DMS153 treated with DMSO at 0.1 percent for 48 hours (cell line): ENCODE results near the gene ACSL6.
"Not testable (repeated sequence)": the region's sequence is repeated elsewhere in the genome, so short reads cannot be mapped to it uniquely, and the experiment has no call there.

Source experiments
- DNase-seq: peaks from one replicate; lab custom pipeline; 2025; ENCODE audit not compliant: unreplicated experiment; lab: John Stamatoyannopoulos, UW

The ACSL6 gene

DNA sequence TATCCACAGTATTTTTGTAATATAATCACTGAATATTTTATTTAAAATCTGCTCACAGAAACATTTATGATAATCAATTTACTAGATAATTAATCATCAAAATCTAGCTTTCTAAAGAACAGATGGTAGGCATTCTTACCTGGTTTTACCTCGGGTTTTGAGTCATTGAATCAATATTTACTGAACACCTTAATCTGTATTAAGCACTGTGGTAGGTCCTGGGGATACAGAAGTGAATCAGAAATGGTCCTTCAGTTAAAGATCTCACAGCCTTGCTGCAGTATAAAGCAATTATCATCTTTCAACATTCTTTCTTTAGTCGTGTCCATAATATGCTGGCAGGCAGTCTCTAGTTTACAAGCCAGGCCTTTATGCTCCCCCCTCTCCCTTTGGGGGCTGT lies 64.0 kb downstream of the ACSL6 start:
- no peak for DNase-seq

DNA sequence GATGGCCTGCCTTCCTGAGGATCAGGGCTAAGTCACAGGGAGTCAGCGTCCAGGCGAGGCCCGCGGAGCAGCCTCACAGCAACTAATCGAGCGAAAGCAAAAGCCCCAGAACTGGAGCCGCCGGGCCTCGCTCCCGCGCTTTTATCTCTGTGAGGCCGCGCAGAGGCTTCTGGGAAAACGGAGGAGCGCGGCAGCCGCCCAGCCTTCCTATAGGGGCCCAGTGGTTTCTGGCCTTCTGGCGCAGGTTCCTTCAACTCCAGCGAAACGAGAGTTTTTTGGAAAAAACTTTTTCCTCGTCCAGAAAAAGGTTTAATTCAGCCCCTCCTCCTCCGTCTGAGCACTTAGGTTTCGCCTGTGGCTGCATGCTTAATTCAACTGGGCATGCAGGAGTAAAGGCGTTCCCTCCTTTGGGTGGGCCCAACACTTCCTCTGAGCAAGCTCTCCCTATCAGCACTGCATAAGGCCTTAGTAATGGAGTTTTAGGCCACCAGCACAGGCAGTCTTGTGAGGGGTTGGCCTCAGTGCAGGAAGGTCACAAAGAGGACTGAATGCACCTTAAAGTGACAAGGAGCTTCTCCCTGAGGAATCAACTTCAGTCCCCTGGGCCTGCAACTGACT lies 65.8 kb downstream of the ACSL6 start, which contains the start of gene MEIKIN:
Gene MEIKIN, minus strand, starts transcription at position 113 of the 618 bp plus-strand sequence. CDS start 158 bp downstream, outside the sequence.
- no peak for DNase-seq

DNA sequence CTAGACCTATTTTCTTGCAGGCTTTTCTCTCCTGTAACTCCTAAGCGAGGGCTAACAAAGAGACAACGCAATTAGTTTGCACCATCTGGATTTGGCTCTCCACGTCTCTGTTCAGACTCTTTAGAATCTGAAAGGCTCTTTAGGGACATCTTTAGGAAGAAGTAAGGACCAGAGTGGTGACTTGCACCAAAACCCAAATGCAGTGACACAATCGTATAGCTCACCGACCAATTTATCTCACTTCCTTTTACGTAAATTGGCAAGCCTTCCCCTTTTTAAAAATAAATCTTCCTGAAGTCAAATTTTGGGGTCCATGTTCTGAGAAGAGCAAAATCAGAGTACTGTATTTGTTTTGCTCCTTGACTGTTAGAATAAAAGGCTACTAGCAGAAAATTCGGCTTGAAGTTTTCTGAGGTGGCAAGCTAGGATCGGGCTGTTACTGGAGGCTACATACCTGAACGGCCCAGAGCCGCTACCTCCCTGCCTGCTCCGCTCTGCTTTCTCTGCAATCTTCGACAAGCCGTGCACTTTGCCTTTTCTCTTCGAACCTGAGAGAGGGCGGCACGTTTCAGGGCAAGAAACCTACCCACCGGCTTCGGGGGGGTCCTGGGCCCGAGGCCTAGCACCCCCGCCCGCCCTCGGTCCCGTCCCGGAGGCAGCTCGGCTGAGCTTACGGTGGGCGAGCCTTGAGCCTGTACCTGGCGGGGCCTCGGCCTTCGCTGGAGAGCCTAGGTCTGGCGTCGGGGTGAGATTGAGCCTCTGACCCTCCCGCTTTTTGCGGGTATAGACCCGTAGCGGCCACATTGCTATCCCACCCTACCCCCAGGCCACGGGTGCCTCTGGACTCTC lies 66.5 kb downstream of the ACSL6 start:
- DNase-seq: no peak

DNA sequence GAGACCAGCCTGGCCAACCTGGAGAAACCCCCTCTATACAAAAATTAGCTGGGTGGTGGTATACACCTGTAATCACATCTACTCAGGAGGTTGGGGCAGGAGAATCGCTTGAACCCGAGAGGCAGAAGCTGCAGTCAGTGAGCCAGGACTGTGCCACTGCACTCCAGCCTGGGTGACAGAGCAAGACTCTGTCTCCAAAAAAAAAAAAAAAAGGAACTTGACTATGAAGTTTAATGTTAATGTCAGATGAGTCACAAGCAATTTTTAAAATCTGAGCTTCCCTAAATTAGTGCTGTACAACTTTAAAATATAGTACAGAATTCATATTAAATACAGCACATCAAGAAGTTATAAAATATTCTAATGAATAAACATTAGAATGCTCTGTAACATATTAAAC lies 67.5 kb downstream of the ACSL6 start:
- DNase-seq: no peak

DNA sequence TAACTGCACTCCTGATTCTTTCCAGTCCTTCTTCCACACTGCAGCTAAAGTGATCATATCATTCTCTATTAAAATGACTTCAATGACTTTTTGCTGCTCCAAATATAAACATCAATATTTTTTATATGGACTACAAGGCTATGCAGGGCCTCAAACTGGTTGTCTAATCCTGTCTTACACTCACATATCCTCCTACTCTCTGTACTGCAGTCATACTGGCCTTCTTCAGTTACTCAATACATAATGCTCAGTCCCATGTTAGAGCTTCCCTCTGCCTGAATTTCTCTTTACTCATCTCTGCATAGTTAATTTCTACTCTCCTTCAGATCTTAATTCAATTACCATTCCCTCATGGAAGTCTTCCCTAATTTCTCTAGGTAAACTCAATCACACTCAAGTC lies 69.4 kb downstream of the ACSL6 start:
- no peak for DNase-seq

DNA sequence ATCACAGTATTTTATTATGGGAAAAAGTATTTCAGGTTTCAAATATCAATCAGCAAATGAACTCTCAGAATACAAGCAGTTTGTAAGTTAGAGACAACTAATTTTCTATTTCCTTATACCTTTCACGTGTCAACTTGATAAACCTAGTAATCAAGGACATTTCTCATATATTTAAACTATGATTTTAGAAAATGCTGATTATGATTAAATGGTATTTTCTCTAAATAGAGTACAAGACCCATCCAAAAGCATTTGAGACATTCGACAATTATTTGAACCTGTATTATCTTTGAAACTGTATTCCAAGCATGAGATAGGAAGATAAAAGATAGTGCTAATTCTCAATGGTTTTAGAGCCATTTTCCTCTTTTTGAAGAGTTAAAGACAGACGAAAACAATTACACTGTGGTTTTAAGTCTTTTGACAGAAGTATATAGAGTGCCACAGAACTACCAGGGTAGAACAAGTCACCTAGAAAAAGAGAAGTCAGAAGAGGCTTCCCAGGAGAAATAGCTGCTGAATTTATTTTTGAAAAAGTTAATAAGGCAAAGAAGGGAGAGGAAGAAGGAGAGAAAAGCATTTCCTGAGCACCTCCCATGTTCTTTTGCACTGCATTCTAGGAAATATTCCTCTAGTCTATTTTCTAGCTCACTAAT lies 71.6 kb downstream of the ACSL6 start:
- DNase-seq: no peak

DNA sequence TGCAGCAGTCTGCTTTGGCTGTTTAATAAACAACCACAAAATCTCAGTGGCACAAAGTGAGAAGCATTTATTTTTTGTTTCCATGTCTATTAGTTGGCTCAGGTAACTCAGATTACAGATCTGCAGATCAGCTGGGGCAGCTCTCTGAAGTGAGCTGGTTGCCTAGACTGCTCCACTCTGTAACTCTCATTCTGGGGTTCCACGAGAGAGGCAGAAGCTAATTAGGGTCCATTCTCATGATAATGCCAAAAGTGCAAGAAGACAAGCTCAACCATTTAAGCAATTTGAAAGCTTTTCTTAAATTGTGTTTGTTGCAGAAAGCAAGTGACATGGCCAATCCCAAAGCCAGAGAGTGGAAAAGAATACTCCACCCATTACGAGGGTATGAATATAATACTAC lies 79.2 kb downstream of the ACSL6 start:
- no peak for DNase-seq

DNA sequence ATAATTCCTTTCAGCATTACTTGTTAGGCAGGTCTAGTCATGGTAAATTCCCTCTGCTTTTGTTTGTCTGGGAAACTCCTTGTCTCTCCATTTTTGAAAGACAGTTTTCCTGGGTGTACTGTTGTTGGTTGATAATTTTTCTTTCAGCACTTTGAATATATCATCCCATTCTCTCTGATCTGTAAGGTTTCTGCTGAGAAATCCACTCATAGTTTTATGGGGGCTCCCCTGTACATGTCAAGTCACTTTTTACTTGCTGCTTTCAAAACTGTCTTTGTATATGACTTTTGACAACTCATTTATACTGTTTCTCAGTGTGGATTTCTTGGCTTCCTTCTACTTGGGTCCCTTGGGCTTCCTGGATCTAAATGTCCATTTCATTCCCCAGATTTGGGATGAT lies 82.5 kb downstream of the ACSL6 start:
- no peak for DNase-seq

DNA sequence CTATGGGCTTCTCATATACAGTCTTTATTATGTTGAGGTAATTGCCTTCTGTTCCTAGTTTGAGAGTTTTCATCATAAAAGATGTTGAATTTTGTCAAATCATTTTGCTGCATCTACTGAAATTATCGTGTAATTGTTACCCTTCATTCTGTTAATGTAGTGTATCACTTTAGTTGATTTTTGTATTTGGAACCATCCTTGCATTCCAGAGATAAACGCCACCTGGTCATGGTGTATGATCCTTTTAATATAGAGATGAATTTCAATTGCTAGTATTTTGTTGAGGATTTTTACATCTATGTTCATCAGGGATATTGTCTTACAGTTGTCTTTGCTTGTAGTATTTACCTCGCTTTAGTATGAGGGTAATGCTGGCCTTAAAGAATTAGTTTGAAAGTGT lies 85.3 kb downstream of the ACSL6 start:
- no peak for DNase-seq

DNA sequence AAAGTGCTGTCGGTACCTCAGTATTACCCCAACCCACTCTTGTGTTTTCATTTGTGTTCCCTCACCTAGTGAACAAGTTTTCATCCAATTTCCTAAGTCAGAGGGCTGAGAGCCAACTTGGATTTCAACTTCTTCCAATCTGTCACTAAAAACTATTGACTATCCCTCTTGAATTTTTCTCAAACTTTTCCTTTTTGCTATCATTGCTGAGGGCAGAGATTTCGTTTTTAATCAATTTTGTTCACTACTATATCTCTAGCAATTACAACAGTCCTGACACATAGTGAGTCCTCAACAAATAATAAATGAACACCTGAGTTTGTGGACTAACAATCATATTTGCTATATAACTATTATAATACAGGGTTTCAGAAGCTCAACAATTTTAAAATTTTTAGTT lies 95.0 kb downstream of the ACSL6 start:
- no peak for DNase-seq

DNA sequence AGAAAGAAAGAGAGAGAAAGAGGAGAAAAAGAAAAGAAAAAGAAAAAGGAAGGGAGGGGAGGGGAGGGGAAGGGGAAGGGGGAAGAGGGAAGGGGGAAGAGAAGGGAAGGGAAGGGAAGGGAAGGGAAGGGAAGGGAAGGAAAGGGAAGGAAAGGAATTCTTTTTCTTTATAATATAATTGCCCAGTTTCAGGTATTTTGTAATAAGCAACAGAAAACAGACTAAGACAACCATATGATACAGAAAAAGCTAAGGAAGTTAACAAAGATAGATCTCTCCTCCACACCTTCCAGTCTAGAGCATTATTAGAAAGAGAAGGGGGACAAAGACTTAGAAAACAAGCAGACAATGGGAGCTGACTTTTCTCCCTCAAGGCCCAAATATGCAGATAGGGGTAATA lies 97.0 kb downstream of the ACSL6 start:
- no peak for DNase-seq

DNA sequence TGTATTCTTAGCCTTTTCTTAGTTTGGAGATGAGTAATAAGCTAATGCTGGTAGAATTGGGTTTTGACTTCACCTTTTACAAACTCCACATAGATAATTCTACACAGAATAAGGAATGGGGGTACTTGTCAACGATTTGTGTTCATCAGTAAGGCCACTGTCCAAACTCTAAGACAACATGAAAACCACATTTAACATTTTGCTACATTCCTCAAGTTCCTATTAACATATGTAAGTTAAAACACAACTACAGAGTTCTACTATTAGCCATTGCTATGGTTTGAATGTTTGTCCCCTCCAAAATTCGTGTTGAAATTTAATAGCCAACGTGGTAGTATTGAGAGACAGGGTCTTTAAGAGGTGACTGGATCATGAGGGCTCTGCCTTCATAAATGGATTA lies 97.9 kb downstream of the ACSL6 start:
- DNase-seq: no peak

DNA sequence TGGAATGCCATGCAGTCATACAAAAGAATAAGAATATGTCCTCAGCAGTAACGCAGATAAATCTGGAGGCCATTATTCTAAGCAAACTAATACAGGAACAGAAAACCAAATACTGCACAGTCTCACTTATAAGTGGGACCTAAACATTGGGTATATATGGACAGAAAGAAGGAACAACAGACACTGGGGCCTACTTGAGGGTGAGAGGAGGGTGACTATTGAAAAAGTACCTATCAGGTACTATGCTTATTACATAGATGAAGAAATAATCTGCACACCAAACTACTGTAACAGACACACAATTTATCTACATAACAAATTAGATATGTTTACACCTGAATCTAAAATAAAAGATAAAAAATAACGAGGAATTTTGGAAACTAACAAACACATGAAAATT lies 104.8 kb downstream of the ACSL6 start:
- DNase-seq: no peak

DNA sequence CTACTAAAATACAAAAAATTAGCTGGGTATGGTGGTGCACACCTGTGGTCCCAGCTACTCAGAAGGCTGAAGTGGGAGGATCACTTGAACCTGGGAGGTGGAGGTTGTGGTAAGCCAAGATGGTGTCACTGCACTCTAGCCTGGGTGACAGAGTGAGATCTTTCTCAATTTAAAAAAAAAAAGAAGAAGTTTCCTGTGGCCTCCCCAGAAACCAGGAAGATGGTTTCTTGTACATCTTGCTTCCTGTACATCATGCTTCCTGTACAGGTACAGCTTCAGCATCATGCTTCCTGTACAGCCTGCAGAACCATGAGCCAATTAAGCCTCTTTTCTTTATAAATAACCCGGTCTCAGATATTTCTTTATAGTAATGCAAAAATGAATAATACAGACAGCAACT lies 109.2 kb downstream of the ACSL6 start:
- DNase-seq: not testable (repeated sequence)
